Fibroblast of lung (primary cell): ENCODE data around the gene BLZF1.

Experiments used
- EZH2 ChIP-seq: IDR thresholded peaks from 2 replicates; pipeline ENCODE4 v1.5.1; 2012; ENCODE audit warnings: low read length, control low read depth, mild to moderate bottlenecking; ENCODE audit errors: missing control alignments
- TF ChIP-seq, protein P1 (sequence below), 2 donors: IDR thresholded peaks in 1 of 2; conservative IDR thresholded peaks in 1 of 2; 1 replicate in 1 of 2; 2 replicates in 1 of 2; pipeline ENCODE4 v1.5.1; 2011 to 2012; ENCODE audit warnings: low read length in 2 of 2, control low read depth in 1 of 2, inconsistent platforms in 1 of 2, low read depth in 1 of 2, mild to moderate bottlenecking in 1 of 2

DNA sequence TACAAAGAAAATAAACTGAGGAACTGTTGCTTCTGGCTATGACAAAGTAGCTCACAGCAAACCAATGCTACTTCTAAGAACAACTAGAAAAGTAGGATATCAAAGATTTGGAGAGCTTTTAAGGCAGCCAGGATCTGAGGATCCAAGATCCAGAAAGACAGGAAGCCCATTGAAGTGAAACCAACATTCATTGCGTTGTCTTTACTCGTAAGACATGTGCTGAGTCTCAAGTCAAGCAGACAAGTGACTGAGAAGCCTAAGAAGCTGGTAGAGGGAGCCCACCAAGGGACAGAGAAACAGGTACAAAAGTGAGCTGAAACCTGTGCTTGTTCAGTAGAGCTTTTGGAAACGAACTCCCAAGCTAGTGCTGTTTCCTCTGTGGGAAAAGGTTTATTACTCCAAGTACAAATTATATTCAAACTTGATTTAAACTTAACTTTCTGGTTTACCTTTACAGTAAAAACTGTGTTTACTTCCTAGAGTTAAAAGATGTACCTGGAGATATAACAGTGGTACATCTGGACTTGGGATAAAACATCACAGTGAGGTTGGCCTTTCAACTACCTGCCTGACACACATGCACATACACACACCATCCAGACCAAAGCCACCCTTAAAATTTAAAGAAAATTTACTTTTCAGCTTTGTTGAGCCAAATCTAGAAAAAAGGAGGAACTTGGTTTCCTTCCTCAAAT lies 41.6 kb upstream of the BLZF1 start:
- TF ChIP-seq EZH2 = no peak
- TF ChIP-seq, protein P1, sequence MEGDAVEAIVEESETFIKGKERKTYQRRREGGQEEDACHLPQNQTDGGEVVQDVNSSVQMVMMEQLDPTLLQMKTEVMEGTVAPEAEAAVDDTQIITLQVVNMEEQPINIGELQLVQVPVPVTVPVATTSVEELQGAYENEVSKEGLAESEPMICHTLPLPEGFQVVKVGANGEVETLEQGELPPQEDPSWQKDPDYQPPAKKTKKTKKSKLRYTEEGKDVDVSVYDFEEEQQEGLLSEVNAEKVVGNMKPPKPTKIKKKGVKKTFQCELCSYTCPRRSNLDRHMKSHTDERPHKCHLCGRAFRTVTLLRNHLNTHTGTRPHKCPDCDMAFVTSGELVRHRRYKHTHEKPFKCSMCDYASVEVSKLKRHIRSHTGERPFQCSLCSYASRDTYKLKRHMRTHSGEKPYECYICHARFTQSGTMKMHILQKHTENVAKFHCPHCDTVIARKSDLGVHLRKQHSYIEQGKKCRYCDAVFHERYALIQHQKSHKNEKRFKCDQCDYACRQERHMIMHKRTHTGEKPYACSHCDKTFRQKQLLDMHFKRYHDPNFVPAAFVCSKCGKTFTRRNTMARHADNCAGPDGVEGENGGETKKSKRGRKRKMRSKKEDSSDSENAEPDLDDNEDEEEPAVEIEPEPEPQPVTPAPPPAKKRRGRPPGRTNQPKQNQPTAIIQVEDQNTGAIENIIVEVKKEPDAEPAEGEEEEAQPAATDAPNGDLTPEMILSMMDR (conservative IDR thresholded peaks at IDR 0.05 in 1 of 2, IDR thresholded peaks at IDR 0.05 in 1 of 2; ENCODE audit: low read depth in 1 of 2, low read length in 2 of 2) = no peak
